GM08714 (cell line): ENCODE results near the gene PARD6G.

Source experiments
- H3K4me3 ChIP-seq: fragments of 200-500 bp; sonication (Bioruptor generic); 2 replicates; pipeline ENCODE4 v1.5.1; 2014; ENCODE audit warnings: mild to moderate bottlenecking, low read length, inconsistent platforms
- ZNF274 ChIP-seq: IDR thresholded peaks from 2 replicates; pipeline ENCODE4 v1.6.1; 2012; ENCODE audit warnings: mild to moderate bottlenecking, low read depth, low read length

Gene PARD6G

GRCh38 chr18:80147037-80147417, 100.3 kb downstream of the PARD6G start:
- H3K4me3 ChIP-seq = peak overlapping the region; percentile 54; the same call in 1 of the 2 replicates
- TF ChIP-seq ZNF274 = no peak

- H3K4me3 ChIP-seq = no peak overlapping the region
- TF ChIP-seq ZNF274 = no peak
These were observed 102.0 kb downstream of the PARD6G start for GRCh38 chr18:80145196-80145804.

- TF ChIP-seq ZNF274 = no peak
- no peak overlapping the region for H3K4me3 ChIP-seq
These were observed 103.4 kb downstream of the PARD6G start for GRCh38 chr18:80143881-80144280.

GRCh38 chr18:80140455-80140985, 106.8 kb downstream of the PARD6G start:
- no peak for TF ChIP-seq ZNF274
- H3K4me3 ChIP-seq = no peak overlapping the region

GRCh38 chr18:80137976-80138375, 109.3 kb downstream of the PARD6G start:
- TF ChIP-seq ZNF274 = no peak
- H3K4me3 ChIP-seq = no peak overlapping the region

- TF ChIP-seq ZNF274 = no peak
These were observed 110.2 kb downstream of the PARD6G start for GRCh38 chr18:80137137-80137536.

GRCh38 chr18:80136679-80137078, 110.6 kb downstream of the PARD6G start:
- no peak for TF ChIP-seq ZNF274
- no peak overlapping the region for H3K4me3 ChIP-seq

More at GRCh38 chr18:80137137-80137536, 110.2 kb downstream of the PARD6G start:
- H3K4me3 ChIP-seq = no peak overlapping the region

- no peak for TF ChIP-seq ZNF274
- H3K4me3 ChIP-seq = no peak overlapping the region
These were observed 112.2 kb downstream of the PARD6G start for GRCh38 chr18:80135136-80135535.

GRCh38 chr18:80133124-80133523, 114.2 kb downstream of the PARD6G start:
- no peak overlapping the region for H3K4me3 ChIP-seq
- TF ChIP-seq ZNF274 = no peak

GRCh38 chr18:80132180-80132812, 115.0 kb downstream of the PARD6G start:
- H3K4me3 ChIP-seq = no peak overlapping the region
- TF ChIP-seq ZNF274 = no peak

- TF ChIP-seq ZNF274 = no peak
- H3K4me3 ChIP-seq = no peak overlapping the region
These were observed 116.8 kb downstream of the PARD6G start for GRCh38 chr18:80130555-80130954.

- TF ChIP-seq ZNF274 = no peak
These were observed 117.5 kb downstream of the PARD6G start for GRCh38 chr18:80129672-80130367.

GRCh38 chr18:80127635-80128034, 119.7 kb downstream of the PARD6G start:
- TF ChIP-seq ZNF274 = no peak
- H3K4me3 ChIP-seq = no peak overlapping the region

More at GRCh38 chr18:80129672-80130367, 117.5 kb downstream of the PARD6G start:
- H3K4me3 ChIP-seq = no peak overlapping the region

GRCh38 chr18:80126797-80127196, 120.5 kb downstream of the PARD6G start:
- no peak for TF ChIP-seq ZNF274

GRCh38 chr18:80124131-80124530, 123.2 kb downstream of the PARD6G start:
- no peak for TF ChIP-seq ZNF274
- no peak overlapping the region for H3K4me3 ChIP-seq

More at GRCh38 chr18:80126797-80127196, 120.5 kb downstream of the PARD6G start:
- H3K4me3 ChIP-seq = no peak overlapping the region

GRCh38 chr18:80120932-80121331, 126.4 kb downstream of the PARD6G start:
- H3K4me3 ChIP-seq = no peak overlapping the region
- no peak for TF ChIP-seq ZNF274
